Neural cell (in vitro differentiated cells): ENCODE results near the gene ITGB7. TPM values are rescaled to one million over a fixed set of nuclear protein-coding genes. Genes with fewer than 3 reads are reported as not detected.

Experiments
- H2AFZ ChIP-seq: fragments of 200-600, 300-800 bp; sonication (generic), shearing (Covaris generic); 2 replicates; pipeline ENCODE4 v1.6.0; 2014; ENCODE audit warnings: low read depth, mild to moderate bottlenecking, antibody characterized with exemption, low read length, moderate library complexity
- H3F3A ChIP-seq: fragments of 200-600 bp; shearing (Covaris generic); 2 replicates; pipeline ENCODE4 v1.6.1; 2016; ENCODE audit warnings: mild to moderate bottlenecking, moderate library complexity, mixed read lengths, antibody characterized with exemption, low read length; ENCODE audit not compliant: insufficient read depth, poor library complexity, severe bottlenecking
- H3K27ac ChIP-seq: fragments of 200-600, 300-800 bp; sonication (generic), shearing (Covaris generic); 2 replicates; pipeline ENCODE4 v1.5.1; 2014; ENCODE audit warnings: mild to moderate bottlenecking, low read length, moderate library complexity
- H3K27me3 ChIP-seq: fragments of 300-800, 200-600 bp; sonication (generic), shearing (Covaris generic); 2 replicates; pipeline ENCODE4 v1.6.0; 2014; ENCODE audit warnings: mild to moderate bottlenecking, low read depth, low read length, moderate library complexity; ENCODE audit not compliant: insufficient read depth
- H3K36me3 ChIP-seq: fragments of 300-800, 200-600 bp; sonication (generic), shearing (Covaris generic); 2 replicates; pipeline ENCODE4 v1.5.1; 2014; ENCODE audit warnings: mild to moderate bottlenecking, antibody characterized with exemption, low read length, moderate library complexity; ENCODE audit not compliant: insufficient read depth
- H3K4me2 ChIP-seq: fragments of 300-800, 200-600 bp; sonication (generic), shearing (Covaris generic); 2 replicates; pipeline ENCODE4 v1.6.0; 2014; ENCODE audit warnings: mild to moderate bottlenecking, low read length
- H3K4me3 ChIP-seq: fragments of 300-800, 200-600 bp; sonication (generic), shearing (Covaris generic); 2 replicates; pipeline ENCODE4 v1.5.1; 2014; ENCODE audit warnings: mild to moderate bottlenecking, low read length, moderate library complexity
- H3K79me2 ChIP-seq: fragments of 200-600 bp; shearing (Covaris generic); replicated peaks from 2 replicates; pipeline ENCODE4 v1.6.0; 2014; ENCODE audit warnings: mild to moderate bottlenecking, low read length, moderate library complexity; ENCODE audit not compliant: insufficient read depth
- H3K9ac ChIP-seq: fragments of 300-800, 200-600 bp; sonication (generic), shearing (Covaris generic); 2 replicates; pipeline ENCODE4 v1.6.1; 2016; ENCODE audit warnings: mild to moderate bottlenecking, low read length, mixed read lengths
- H3K9me2 ChIP-seq: fragments of 200-600 bp; shearing (Covaris generic); 2 replicates; pipeline ENCODE4 v1.6.1; 2016; ENCODE audit warnings: mild to moderate bottlenecking, low read length, mixed read lengths; ENCODE audit not compliant: insufficient read depth
- H3K9me3 ChIP-seq: fragments of 200-600, 300-800 bp; sonication (generic), shearing (Covaris generic); 2 replicates; pipeline ENCODE4 v1.6.1; 2016; ENCODE audit warnings: mild to moderate bottlenecking, mixed run types, low read length, moderate library complexity, mixed read lengths
- H4K20me1 ChIP-seq: fragments of 200-600 bp; shearing (Covaris generic); 2 replicates; pipeline ENCODE4 v1.6.1; 2016; ENCODE audit warnings: mild to moderate bottlenecking, mixed run types; ENCODE audit not compliant: insufficient read depth
- CTCF ChIP-seq: fragments of 450-650 bp; IDR thresholded peaks from 2 replicates; pipeline ENCODE4 v1.5.1; 2014; ENCODE audit warnings: antibody characterized with exemption, mild to moderate bottlenecking, moderate library complexity; ENCODE audit not compliant: poor library complexity, severe bottlenecking
- EP300 ChIP-seq: fragments of 450-650 bp; conservative IDR thresholded peaks from 2 replicates; pipeline ENCODE4 v1.6.1; 2014; ENCODE audit warnings: antibody characterized with exemption, mild to moderate bottlenecking, moderate library complexity; ENCODE audit not compliant: poor library complexity, severe bottlenecking
- EZH2 ChIP-seq: fragments of 200-600, 300-800 bp; shearing (Covaris generic), sonication (generic); IDR thresholded peaks from 2 replicates; pipeline ENCODE4 v1.6.1; 2014; ENCODE audit warnings: antibody characterized with exemption, low read length, borderline replicate concordance, mild to moderate bottlenecking; ENCODE audit not compliant: insufficient read depth, poor library complexity, severe bottlenecking
- MXI1 ChIP-seq: fragments of 450-650 bp; conservative IDR thresholded peaks from 2 replicates; pipeline ENCODE4 v1.6.1; 2014; ENCODE audit warnings: antibody characterized with exemption, mild to moderate bottlenecking; ENCODE audit not compliant: poor library complexity, severe bottlenecking
- POLR2AphosphoS5 ChIP-seq: IDR thresholded peaks from 2 replicates; pipeline ENCODE4 v1.6.1; 2012
- RAD21 ChIP-seq: fragments of 450-650 bp; conservative IDR thresholded peaks from 2 replicates; pipeline ENCODE4 v1.6.1; 2014; ENCODE audit warnings: antibody characterized with exemption, mild to moderate bottlenecking, moderate library complexity
- REST ChIP-seq: IDR thresholded peaks from 2 replicates; pipeline ENCODE4 v1.6.1; 2012; ENCODE audit warnings: borderline replicate concordance
- SMC3 ChIP-seq: fragments of 450-650 bp; conservative IDR thresholded peaks from 2 replicates; pipeline ENCODE4 v1.6.1; 2014; ENCODE audit warnings: antibody characterized with exemption, mild to moderate bottlenecking, moderate library complexity; ENCODE audit not compliant: poor library complexity
- TAF1 ChIP-seq: IDR thresholded peaks from 2 replicates; pipeline ENCODE4 v1.6.1; 2012; ENCODE audit warnings: low read depth
- polyA plus RNA-seq: library from polyadenylated mRNA; depleted of rRNA; stranded (reverse); fragments of >200 nt; gene quantifications from 2 replicates; pipeline ENCODE4 v1.2.3, GENCODE V29; 2014

The ITGB7 gene
- polyA plus RNA-seq, 1 donor from 2014 or later = not detected

DNA sequence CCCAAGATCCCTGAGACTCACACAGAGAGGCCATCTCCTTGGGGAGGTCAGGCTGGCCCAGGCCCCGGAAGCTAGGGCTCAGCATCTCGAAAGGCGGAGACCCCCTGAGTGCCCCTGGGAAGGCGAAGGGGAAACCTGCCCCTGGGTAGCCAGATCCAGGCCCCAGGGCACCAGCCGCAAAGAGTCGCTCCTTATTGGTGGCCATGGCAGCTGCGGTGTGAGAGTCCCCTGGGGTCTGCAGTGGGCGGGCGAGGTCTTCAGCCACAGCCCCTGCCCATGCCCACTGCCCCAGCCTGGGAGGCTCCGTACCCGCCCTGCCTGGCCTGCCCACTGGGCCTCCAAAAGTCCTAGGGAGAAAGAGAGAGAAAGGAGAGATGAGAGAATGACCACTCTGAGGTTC lies 20.3 kb upstream of the ITGB7 start:
- no peak for TF ChIP-seq CTCF
- TF ChIP-seq RAD21 = no peak
- TF ChIP-seq EP300 = no peak
- no peak for TF ChIP-seq EZH2
- TF ChIP-seq TAF1 = no peak
- no peak for TF ChIP-seq REST
- TF ChIP-seq POLR2AphosphoS5 = no peak
- no peak for TF ChIP-seq SMC3
- no peak for TF ChIP-seq MXI1
- Histone ChIP-seq H3K9ac (no peak overlapping the region), H3K79me2 (no peaks in the 10 kb centered on the region), H3K36me3 (no peaks in the 10 kb centered on the region), H3K27me3 (peaks cover 10% of the 10 kb centered on the region), H4K20me1 (no peaks in the 10 kb centered on the region), H3K4me3 (no peak overlapping the region), H3K9me3 (no peaks in the 10 kb centered on the region), H3F3A (no peaks in the 10 kb centered on the region), H2AFZ (no peak overlapping the region), H3K4me2 (no peak overlapping the region), H3K27ac (no peak overlapping the region), H3K9me2 (no peaks in the 10 kb centered on the region)

DNA sequence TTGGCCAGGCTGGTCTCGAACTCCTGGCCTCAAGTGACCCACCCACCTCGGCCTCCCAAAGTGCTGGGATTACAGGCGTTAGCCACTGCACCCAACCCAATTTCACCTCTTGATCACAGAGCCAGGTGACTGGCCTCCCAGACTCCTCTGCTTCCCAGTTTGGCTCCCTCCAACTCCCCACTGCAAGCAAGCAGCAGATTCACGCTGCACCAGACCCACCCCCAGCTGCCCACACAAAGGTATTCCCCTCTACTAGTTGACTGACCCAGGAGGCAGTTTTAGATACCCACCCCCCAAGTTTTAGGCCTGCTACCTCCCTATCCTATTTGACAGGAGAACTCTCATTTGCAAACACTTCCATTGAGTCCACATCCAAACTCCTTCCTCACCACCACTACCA lies 19.8 kb upstream of the ITGB7 start:
- Histone ChIP-seq H3K4me3 (no peak overlapping the region), H3K9me3 (no peaks in the 10 kb centered on the region), H3K79me2 (no peaks in the 10 kb centered on the region), H3K36me3 (no peaks in the 10 kb centered on the region), H4K20me1 (no peaks in the 10 kb centered on the region), H3K27ac (no peak overlapping the region), H3K27me3 (peaks cover 8% of the 10 kb centered on the region), H3K4me2 (no peak overlapping the region), H2AFZ (no peak overlapping the region), H3F3A (no peaks in the 10 kb centered on the region), H3K9me2 (no peaks in the 10 kb centered on the region), H3K9ac (no peak overlapping the region)
- TF ChIP-seq TAF1 (no peak), RAD21 (no peak)
